ENCODE data around the gene STT3A. TPM values are rescaled to one million over a fixed set of nuclear protein-coding genes. Genes with fewer than 3 reads are reported as not detected.

STT3A gene
- total and polyA plus RNA-seq, 2 of the 13 experiments (the other 11 are each of a cell fraction or from before 2014, with no cell fraction given) = 229 to 319 TPM

DNA sequence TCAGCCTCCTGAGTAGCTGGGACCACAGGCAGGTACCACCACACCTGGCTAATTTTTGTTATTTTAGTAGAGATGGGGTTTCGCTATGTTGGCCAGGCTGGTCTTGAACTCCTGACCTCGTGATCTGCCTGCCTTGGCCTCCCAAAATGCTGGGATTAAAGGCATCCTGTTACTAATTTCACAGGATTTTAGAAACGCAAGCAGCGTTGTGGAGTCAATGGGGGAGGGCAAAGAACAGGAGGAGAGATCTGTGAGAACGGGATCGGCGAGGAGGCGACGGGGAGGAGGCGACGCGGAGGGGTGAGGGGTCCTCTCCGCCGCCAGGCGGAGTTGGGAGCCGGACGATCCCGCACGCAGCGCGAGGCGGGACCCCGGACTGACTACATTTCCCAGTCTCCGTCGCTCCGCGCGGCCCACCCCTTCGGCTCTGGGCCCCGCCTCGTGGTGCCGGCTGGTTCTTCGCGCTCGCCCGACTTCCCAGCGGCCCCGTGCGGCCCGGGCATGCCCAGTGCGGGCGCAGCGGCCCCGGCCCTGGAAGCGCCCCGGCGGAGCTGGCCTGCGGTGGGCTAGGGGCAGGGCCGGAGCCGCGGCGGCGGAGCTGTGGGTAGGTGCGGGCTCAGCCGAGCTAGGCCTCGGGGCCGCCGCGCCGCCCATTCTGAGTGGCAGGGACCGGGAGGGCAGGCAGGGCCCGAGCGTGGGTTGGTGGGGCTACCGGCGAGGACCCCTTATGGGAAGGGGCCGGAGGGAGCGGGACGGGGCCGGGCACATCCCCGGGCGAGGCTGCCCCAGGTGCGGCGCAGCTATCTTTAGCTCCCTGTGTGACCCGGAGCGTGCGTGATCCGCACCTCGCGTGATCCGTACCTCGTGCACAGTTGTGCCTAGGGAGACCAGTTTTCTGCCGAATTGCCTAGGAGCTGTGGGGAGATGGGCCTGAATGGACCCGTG, 23.4 kb upstream of the STT3A start, which contains the start of gene EI24 (continued):
- TF ChIP-seq HNF1B (CRISPR knock-in tag; IDR thresholded peaks at IDR 0.05) = peak; percentile 78
- TF ChIP-seq FOXP4 (CRISPR knock-in tag; IDR thresholded peaks at IDR 0.05) = peak; percentile 22; the same call in 1 of the 2 replicates
- no peak for TF ChIP-seq MTF2 (CRISPR knock-in tag; IDR thresholded peaks at IDR 0.05; ENCODE audit: borderline replicate concordance)
- TF ChIP-seq KLF9 (CRISPR knock-in tag; IDR thresholded peaks at IDR 0.05; ENCODE audit: low read depth) = peak; percentile 72; the same call in 1 of the 2 replicates
- TF ChIP-seq KDM1A (CRISPR knock-in tag; IDR thresholded peaks at IDR 0.05) = 0 out of 2 replicates have a peak, but pooled peaks have one; percentile 50
- TF ChIP-seq ZNF235 (CRISPR knock-in tag; IDR thresholded peaks at IDR 0.05; ENCODE audit: borderline replicate concordance) = peak; percentile 82; the same call in 1 of the 2 replicates
- peak; percentile 79 for TF ChIP-seq HNRNPK (IDR thresholded peaks at IDR 0.05; ENCODE audit: low read depth, low read length, poor library complexity, severe bottlenecking)
- 0 out of 2 replicates have a peak, but pooled peaks have one; percentile 50 for TF ChIP-seq ZHX1 (CRISPR knock-in tag; IDR thresholded peaks at IDR 0.05; ENCODE audit: low read depth)
- peak; percentile 69; the same call in 1 of the 2 replicates for TF ChIP-seq CBFB (CRISPR knock-in tag; IDR thresholded peaks at IDR 0.05)
- TF ChIP-seq DR1 (CRISPR knock-in tag; IDR thresholded peaks at IDR 0.05) = 0 out of 2 replicates have a peak, but pooled peaks have one; percentile 16
- peak; percentile 76 for TF ChIP-seq RCOR2 (CRISPR knock-in tag; IDR thresholded peaks at IDR 0.05)
- TF ChIP-seq NCOA5 (CRISPR knock-in tag; IDR thresholded peaks at IDR 0.05) = no peak
